K562 (cell line): ENCODE data around the gene ABHD8. TPM values are rescaled to one million over a fixed set of nuclear protein-coding genes. Genes with fewer than 3 reads are reported as not detected.

Experiments used
- GATA2 ChIP-seq: sonication (generic); formaldehyde crosslinking; IDR thresholded peaks from 2 replicates; pipeline ENCODE4 v1.4.0; 2020; ENCODE audit warnings: mild to moderate bottlenecking, missing genetic modification reagents
- MTA1 ChIP-seq: fragments of 450-650 bp; IDR thresholded peaks from 2 replicates; pipeline ENCODE4 v1.6.1; 2017; ENCODE audit warnings: borderline replicate concordance
- NFXL1 ChIP-seq: fragments of 450-650 bp; formaldehyde crosslinking; IDR thresholded peaks from 2 replicates; pipeline ENCODE4 v1.4.0; 2021; ENCODE audit warnings: mild to moderate bottlenecking
- PHF8 ChIP-seq: fragments of 200-600 bp; sonication (generic); IDR thresholded peaks from 2 replicates; pipeline ENCODE4 v1.6.1; 2012; ENCODE audit warnings: mixed run types, mild to moderate bottlenecking, inconsistent platforms, low read length, moderate library complexity, borderline replicate concordance
- POLR2AphosphoS2 ChIP-seq: IDR thresholded peaks from 2 replicates; pipeline ENCODE4 v1.6.1; 2012; ENCODE audit warnings: low read length, improper control_type of control experiment
- POLR3G ChIP-seq: IDR thresholded peaks from 2 replicates; pipeline ENCODE4 v1.6.1; 2011; ENCODE audit not compliant: insufficient read length, insufficient replicate concordance; ENCODE audit errors: extremely low read depth
- SLC30A9 ChIP-seq: fragments of 250-450 bp; sonication (Bioruptor Pico); IDR thresholded peaks from 2 replicates; pipeline ENCODE4 v1.8.0; 2022; ENCODE audit warnings: mild to moderate bottlenecking, moderate library complexity
- ZBTB43 ChIP-seq: sonication (generic); formaldehyde crosslinking; IDR thresholded peaks from 2 replicates; pipeline ENCODE4 v1.8.0; 2023; ENCODE audit warnings: mild to moderate bottlenecking, missing genetic modification reagents
- ZBTB7A ChIP-seq: IDR thresholded peaks from 2 replicates; pipeline ENCODE4 v1.6.1; 2011; ENCODE audit warnings: low read depth, mild to moderate bottlenecking, low read length, moderate library complexity, borderline replicate concordance; ENCODE audit not compliant: control insufficient read depth
- ZNF174 ChIP-seq: fragments of 250-450 bp; sonication (Bioruptor Pico); IDR thresholded peaks from 2 replicates; pipeline ENCODE4 v1.4.0; 2020; ENCODE audit warnings: mild to moderate bottlenecking
- ZNF24 ChIP-seq: fragments of 450-650 bp; IDR thresholded peaks from 2 replicates; pipeline ENCODE4 v1.6.1; 2016
- ZNF354B ChIP-seq: fragments of 250-450 bp; sonication (Bioruptor Pico); IDR thresholded peaks from 2 replicates; pipeline ENCODE4 v1.4.0; 2020
- polyA plus RNA-seq, 8 experiments: library from polyadenylated mRNA; depleted of rRNA in 4 of 8; stranded (reverse) in 5 of 8; unstranded in 3 of 8; fragments of >200 nt; fragmentation: Nextera tagmentation in 2 of 8; fragmentation: Illumina TruSeq in 1 of 8; extraction: Ambion mirVana in 2 of 8; extraction: Trizol in 1 of 8; gene quantifications; 2 replicates each; pipeline versions ENCODE4 v1.2.1 to v1.2.3, GENCODE V29; 2011 to 2014; ENCODE audit warnings: inconsistent platforms in 1 of 8, missing spikeins in 1 of 8
- total RNA-seq, 7 experiments: library from RNA; depleted of rRNA in 6 of 7; stranded (reverse); fragments of >200 nt in 6 of 7; fragmentation: Illumina TruSeq in 2 of 7; extraction: Trizol in 2 of 7; gene quantifications; 2 replicates each; pipeline versions ENCODE4 v1.2.1 to v1.2.3, GENCODE V29; 2011 to 2021; ENCODE audit warnings: low replicate concordance in 1 of 7
- TF ChIP-seq, protein P1 (sequence below): fragments of 450-650 bp; IDR thresholded peaks from 2 replicates; pipeline ENCODE4 v1.6.1; 2018; ENCODE audit warnings: mild to moderate bottlenecking, low read depth; ENCODE audit not compliant: partially characterized antibody
- TF ChIP-seq, protein P2 (sequence below): fragments of 450-650 bp; IDR thresholded peaks from 2 replicates; pipeline ENCODE4 v1.6.1; 2016; ENCODE audit warnings: mild to moderate bottlenecking, moderate library complexity

Gene ABHD8
- total and polyA plus RNA-seq, 9 of the 15 experiments (the other 6 are each of a cell fraction or from before 2014, with no cell fraction given) = 0.04 to 6.6 (median 2.0) TPM; not detected in 1

GRCh38 chr19:17309965-17310461 lies 6.8 kb upstream of the ABHD8 start (continued):
- TF ChIP-seq ZBTB43 = no peak
- TF ChIP-seq NFXL1 = no peak
- peak; percentile 80; the same call in 1 of the 2 replicates for TF ChIP-seq MTA1
- no peak for TF ChIP-seq POLR3G
- TF ChIP-seq GATA2 (CRISPR knock-in tag) = no peak
- TF ChIP-seq POLR2AphosphoS2 = no peak
- no peak for TF ChIP-seq SLC30A9 (CRISPR knock-in tag)
- TF ChIP-seq ZNF174 (CRISPR knock-in tag) = no peak
- TF ChIP-seq, protein P1, sequence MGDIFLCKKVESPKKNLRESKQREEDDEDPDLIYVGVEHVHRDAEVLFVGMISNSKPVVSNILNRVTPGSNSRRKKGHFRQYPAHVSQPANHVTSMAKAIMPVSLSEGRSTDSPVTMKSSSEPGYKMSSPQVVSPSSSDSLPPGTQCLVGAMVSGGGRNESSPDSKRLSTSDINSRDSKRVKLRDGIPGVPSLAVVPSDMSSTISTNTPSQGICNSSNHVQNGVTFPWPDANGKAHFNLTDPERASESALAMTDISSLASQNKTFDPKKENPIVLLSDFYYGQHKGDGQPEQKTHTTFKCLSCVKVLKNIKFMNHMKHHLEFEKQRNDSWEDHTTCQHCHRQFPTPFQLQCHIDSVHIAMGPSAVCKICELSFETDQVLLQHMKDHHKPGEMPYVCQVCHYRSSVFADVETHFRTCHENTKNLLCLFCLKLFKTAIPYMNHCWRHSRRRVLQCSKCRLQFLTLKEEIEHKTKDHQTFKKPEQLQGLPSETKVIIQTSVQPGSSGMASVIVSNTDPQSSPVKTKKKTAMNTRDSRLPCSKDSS = no peak
- no peak for TF ChIP-seq ZNF24
- peak; percentile 92; the same call in 1 of the 2 replicates for TF ChIP-seq ZBTB7A
- TF ChIP-seq, protein P2, sequence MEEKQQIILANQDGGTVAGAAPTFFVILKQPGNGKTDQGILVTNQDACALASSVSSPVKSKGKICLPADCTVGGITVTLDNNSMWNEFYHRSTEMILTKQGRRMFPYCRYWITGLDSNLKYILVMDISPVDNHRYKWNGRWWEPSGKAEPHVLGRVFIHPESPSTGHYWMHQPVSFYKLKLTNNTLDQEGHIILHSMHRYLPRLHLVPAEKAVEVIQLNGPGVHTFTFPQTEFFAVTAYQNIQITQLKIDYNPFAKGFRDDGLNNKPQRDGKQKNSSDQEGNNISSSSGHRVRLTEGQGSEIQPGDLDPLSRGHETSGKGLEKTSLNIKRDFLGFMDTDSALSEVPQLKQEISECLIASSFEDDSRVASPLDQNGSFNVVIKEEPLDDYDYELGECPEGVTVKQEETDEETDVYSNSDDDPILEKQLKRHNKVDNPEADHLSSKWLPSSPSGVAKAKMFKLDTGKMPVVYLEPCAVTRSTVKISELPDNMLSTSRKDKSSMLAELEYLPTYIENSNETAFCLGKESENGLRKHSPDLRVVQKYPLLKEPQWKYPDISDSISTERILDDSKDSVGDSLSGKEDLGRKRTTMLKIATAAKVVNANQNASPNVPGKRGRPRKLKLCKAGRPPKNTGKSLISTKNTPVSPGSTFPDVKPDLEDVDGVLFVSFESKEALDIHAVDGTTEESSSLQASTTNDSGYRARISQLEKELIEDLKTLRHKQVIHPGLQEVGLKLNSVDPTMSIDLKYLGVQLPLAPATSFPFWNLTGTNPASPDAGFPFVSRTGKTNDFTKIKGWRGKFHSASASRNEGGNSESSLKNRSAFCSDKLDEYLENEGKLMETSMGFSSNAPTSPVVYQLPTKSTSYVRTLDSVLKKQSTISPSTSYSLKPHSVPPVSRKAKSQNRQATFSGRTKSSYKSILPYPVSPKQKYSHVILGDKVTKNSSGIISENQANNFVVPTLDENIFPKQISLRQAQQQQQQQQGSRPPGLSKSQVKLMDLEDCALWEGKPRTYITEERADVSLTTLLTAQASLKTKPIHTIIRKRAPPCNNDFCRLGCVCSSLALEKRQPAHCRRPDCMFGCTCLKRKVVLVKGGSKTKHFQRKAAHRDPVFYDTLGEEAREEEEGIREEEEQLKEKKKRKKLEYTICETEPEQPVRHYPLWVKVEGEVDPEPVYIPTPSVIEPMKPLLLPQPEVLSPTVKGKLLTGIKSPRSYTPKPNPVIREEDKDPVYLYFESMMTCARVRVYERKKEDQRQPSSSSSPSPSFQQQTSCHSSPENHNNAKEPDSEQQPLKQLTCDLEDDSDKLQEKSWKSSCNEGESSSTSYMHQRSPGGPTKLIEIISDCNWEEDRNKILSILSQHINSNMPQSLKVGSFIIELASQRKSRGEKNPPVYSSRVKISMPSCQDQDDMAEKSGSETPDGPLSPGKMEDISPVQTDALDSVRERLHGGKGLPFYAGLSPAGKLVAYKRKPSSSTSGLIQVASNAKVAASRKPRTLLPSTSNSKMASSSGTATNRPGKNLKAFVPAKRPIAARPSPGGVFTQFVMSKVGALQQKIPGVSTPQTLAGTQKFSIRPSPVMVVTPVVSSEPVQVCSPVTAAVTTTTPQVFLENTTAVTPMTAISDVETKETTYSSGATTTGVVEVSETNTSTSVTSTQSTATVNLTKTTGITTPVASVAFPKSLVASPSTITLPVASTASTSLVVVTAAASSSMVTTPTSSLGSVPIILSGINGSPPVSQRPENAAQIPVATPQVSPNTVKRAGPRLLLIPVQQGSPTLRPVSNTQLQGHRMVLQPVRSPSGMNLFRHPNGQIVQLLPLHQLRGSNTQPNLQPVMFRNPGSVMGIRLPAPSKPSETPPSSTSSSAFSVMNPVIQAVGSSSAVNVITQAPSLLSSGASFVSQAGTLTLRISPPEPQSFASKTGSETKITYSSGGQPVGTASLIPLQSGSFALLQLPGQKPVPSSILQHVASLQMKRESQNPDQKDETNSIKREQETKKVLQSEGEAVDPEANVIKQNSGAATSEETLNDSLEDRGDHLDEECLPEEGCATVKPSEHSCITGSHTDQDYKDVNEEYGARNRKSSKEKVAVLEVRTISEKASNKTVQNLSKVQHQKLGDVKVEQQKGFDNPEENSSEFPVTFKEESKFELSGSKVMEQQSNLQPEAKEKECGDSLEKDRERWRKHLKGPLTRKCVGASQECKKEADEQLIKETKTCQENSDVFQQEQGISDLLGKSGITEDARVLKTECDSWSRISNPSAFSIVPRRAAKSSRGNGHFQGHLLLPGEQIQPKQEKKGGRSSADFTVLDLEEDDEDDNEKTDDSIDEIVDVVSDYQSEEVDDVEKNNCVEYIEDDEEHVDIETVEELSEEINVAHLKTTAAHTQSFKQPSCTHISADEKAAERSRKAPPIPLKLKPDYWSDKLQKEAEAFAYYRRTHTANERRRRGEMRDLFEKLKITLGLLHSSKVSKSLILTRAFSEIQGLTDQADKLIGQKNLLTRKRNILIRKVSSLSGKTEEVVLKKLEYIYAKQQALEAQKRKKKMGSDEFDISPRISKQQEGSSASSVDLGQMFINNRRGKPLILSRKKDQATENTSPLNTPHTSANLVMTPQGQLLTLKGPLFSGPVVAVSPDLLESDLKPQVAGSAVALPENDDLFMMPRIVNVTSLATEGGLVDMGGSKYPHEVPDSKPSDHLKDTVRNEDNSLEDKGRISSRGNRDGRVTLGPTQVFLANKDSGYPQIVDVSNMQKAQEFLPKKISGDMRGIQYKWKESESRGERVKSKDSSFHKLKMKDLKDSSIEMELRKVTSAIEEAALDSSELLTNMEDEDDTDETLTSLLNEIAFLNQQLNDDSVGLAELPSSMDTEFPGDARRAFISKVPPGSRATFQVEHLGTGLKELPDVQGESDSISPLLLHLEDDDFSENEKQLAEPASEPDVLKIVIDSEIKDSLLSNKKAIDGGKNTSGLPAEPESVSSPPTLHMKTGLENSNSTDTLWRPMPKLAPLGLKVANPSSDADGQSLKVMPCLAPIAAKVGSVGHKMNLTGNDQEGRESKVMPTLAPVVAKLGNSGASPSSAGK = no peak
- no peak for TF ChIP-seq ZNF354B (CRISPR knock-in tag)
- TF ChIP-seq PHF8 = 0 out of 2 replicates have a peak, but pooled peaks have one; percentile 23
